Measurements from ENCODE around the gene CCDC160.

DNA sequence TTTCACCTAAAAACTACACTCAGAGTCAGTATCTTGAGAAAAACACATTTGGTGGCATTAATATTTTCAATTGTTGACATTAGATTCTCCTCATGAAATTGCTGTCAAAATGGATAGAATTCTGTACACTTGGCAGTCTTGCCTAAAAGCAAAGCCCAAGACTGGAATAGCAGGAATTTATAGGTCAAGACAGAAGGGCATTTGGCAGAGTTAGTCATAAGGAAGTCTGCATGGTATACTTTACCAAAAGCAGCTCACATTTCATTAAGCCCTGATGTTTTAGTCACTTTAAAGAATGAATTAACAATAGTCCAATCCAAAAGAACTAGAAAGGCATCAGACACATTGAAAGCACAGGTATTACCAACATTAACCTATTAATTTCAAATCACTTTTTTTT is 7.1 kb downstream of the CCDC160 start:
- TF ChIP-seq, protein P1, sequence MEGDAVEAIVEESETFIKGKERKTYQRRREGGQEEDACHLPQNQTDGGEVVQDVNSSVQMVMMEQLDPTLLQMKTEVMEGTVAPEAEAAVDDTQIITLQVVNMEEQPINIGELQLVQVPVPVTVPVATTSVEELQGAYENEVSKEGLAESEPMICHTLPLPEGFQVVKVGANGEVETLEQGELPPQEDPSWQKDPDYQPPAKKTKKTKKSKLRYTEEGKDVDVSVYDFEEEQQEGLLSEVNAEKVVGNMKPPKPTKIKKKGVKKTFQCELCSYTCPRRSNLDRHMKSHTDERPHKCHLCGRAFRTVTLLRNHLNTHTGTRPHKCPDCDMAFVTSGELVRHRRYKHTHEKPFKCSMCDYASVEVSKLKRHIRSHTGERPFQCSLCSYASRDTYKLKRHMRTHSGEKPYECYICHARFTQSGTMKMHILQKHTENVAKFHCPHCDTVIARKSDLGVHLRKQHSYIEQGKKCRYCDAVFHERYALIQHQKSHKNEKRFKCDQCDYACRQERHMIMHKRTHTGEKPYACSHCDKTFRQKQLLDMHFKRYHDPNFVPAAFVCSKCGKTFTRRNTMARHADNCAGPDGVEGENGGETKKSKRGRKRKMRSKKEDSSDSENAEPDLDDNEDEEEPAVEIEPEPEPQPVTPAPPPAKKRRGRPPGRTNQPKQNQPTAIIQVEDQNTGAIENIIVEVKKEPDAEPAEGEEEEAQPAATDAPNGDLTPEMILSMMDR (IDR thresholded peaks at IDR 0.05): no peak
- no peak for TF ChIP-seq POLR2A (IDR thresholded peaks at IDR 0.05)
